K562 (cell line): ENCODE data around the gene CENPX. TPM values are rescaled to one million over a fixed set of nuclear protein-coding genes. Genes with fewer than 3 reads are reported as not detected.

Experiments used
- CREB3L1 ChIP-seq: fragments of 450-650 bp; IDR thresholded peaks from 2 replicates; pipeline ENCODE4 v1.6.1; 2014; ENCODE audit warnings: low read depth, mild to moderate bottlenecking, moderate library complexity, borderline replicate concordance
- ETV1 ChIP-seq: fragments of 450-650 bp; conservative IDR thresholded peaks from 2 replicates; pipeline ENCODE4 v1.6.1; 2016; ENCODE audit warnings: missing genetic modification characterization, control low read depth, low read depth, missing compliant biosample characterization
- GABPB2 ChIP-seq: fragments of 250-450 bp; sonication (Bioruptor Pico); conservative IDR thresholded peaks from 2 replicates; pipeline ENCODE4 v1.5.1; 2021; ENCODE audit warnings: mild to moderate bottlenecking
- GTF2F1 ChIP-seq: IDR thresholded peaks from 2 replicates; pipeline ENCODE4 v1.6.1; 2011; ENCODE audit warnings: low read depth, low read length, improper control_type of control experiment
- HNRNPUL1 ChIP-seq: fragments of 200-400 bp; formaldehyde crosslinking; IDR thresholded peaks from 2 replicates; pipeline ENCODE4 v1.6.1; 2017; ENCODE audit warnings: low read length
- MCM5 ChIP-seq: fragments of 450-650 bp; IDR thresholded peaks from 2 replicates; pipeline ENCODE4 v1.6.1; 2016; ENCODE audit warnings: low read depth
- PURB ChIP-seq: sonication (generic); formaldehyde crosslinking; IDR thresholded peaks from 2 replicates; pipeline ENCODE4 v1.9.0; 2021; ENCODE audit warnings: low read depth, mild to moderate bottlenecking, missing genetic modification reagents
- RBM14 ChIP-seq: fragments of 200-400 bp; formaldehyde crosslinking; IDR thresholded peaks from 2 replicates; pipeline ENCODE4 v1.6.1; 2018; ENCODE audit warnings: low read depth, mild to moderate bottlenecking, low read length, moderate library complexity, borderline replicate concordance; ENCODE audit not compliant: insufficient read depth
- RERE ChIP-seq: sonication (generic); formaldehyde crosslinking; IDR thresholded peaks from 2 replicates; pipeline ENCODE4 v1.8.0; 2023; ENCODE audit warnings: missing genetic modification reagents, mild to moderate bottlenecking, borderline replicate concordance
- SP1 ChIP-seq: sonication (generic); formaldehyde crosslinking; IDR thresholded peaks from 2 replicates; pipeline ENCODE4 v1.8.1; 2022; ENCODE audit warnings: mild to moderate bottlenecking, missing genetic modification reagents
- UBTF ChIP-seq, 2 experiments: IDR thresholded peaks; 2 replicates each; pipeline ENCODE4 v1.6.1; 2012; ENCODE audit warnings: improper control_type of control experiment in 2 of 2, low read depth in 2 of 2, low read length in 2 of 2, borderline replicate concordance in 1 of 2
- ZKSCAN3 ChIP-seq: fragments of 250-450 bp; sonication (Bioruptor Pico); IDR thresholded peaks from 2 replicates; pipeline ENCODE4 v1.4.0; 2020
- ZSCAN29 ChIP-seq: fragments of 450-650 bp; IDR thresholded peaks from 2 replicates; pipeline ENCODE4 v1.6.1; 2017
- polyA plus RNA-seq, 8 experiments: library from polyadenylated mRNA; depleted of rRNA in 4 of 8; stranded (reverse) in 5 of 8; unstranded in 3 of 8; fragments of >200 nt; fragmentation: Nextera tagmentation in 2 of 8; fragmentation: Illumina TruSeq in 1 of 8; extraction: Ambion mirVana in 2 of 8; extraction: Trizol in 1 of 8; gene quantifications; 2 replicates each; pipeline versions ENCODE4 v1.2.1 to v1.2.3, GENCODE V29; 2011 to 2014; ENCODE audit warnings: inconsistent platforms in 1 of 8, missing spikeins in 1 of 8
- total RNA-seq, 7 experiments: library from RNA; depleted of rRNA in 6 of 7; stranded (reverse); fragments of >200 nt in 6 of 7; fragmentation: Illumina TruSeq in 2 of 7; extraction: Trizol in 2 of 7; gene quantifications; 2 replicates each; pipeline versions ENCODE4 v1.2.1 to v1.2.3, GENCODE V29; 2011 to 2021; ENCODE audit warnings: low replicate concordance in 1 of 7

Gene CENPX
- total and polyA plus RNA-seq, 9 of the 15 experiments (the other 6 are each of a cell fraction or from before 2014, with no cell fraction given): 32.7 to 352 (median 127) TPM

- TF ChIP-seq CREB3L1 (peak; percentile 37; the same call in 1 of the 2 replicates), ZSCAN29 (peak; percentile 34; the same call in 1 of the 2 replicates), ETV1 (tag) (peak; percentile 81), SP1 (CRISPR knock-in tag) (peak; percentile 83), GABPB2 (no peak), RERE (CRISPR knock-in tag) (no peak), HNRNPUL1 (no peak), MCM5 (no peak), PURB (CRISPR knock-in tag) (no peak), GTF2F1 (0 out of 2 replicates have a peak, but pooled peaks have one; percentile 13), RBM14 (no peak), UBTF (IDR thresholded peaks at IDR 0.05; ENCODE audit: borderline replicate concordance in 1 of 2, low read depth in 2 of 2, low read length in 2 of 2) (peak; percentile 67 to 85; a peak in 3 of 4 replicates), ZKSCAN3 (CRISPR knock-in tag) (no peak)
Observed at GRCh38 chr17:82030470-82031302, 8.0 kb upstream of the CENPX start (continued).
